NK-92 treated with Interleukin-12 subunit alpha and Interleukin-12 subunit beta, amount 100 ng/mL, for 24 hours (cell line): Measurements from ENCODE around the gene CAMK1.
"Not testable (repeated sequence)": the region's sequence is repeated elsewhere in the genome, so short reads cannot be mapped to it uniquely, and the experiment has no call there.

Experiments used
- DNase-seq: peaks from one replicate; lab custom pipeline; 2025; lab: John Stamatoyannopoulos, UW

Gene CAMK1

GRCh38 chr3:9776896-9777693 lies 7.3 kb upstream of the CAMK1 start:
- DNase-seq: no peak

GRCh38 chr3:9771007-9771406 lies 1.3 kb upstream of the CAMK1 start:
- DNase-seq: not testable (repeated sequence)

DNA sequence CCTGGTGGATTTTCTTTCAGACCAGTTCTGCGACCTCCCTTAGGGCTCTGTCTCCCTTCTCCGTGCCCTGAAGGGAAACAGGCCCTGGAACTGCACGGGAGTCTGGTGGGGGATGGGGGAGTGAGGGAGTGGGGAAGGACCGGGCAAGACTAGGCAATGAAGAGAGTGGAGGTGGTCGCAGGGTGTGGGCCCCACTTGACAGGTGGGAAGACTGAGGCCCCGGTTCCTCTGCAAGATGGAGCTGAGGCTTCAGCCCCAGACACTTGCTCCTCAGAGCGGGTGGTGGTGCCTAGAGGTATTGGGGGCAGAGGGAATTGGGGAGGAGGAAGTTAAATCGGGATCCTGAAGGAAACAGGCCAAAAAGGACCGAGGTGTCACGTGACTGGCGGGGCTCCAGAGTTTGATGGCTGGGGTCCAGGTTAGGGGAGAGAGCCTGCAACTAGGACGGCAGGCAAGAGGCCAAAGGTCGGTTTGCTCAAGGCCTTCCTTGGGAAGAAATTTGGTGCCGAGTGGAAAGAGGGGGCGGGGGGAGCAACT lies 597 bp upstream of the CAMK1 start:
- no peak for DNase-seq

DNA sequence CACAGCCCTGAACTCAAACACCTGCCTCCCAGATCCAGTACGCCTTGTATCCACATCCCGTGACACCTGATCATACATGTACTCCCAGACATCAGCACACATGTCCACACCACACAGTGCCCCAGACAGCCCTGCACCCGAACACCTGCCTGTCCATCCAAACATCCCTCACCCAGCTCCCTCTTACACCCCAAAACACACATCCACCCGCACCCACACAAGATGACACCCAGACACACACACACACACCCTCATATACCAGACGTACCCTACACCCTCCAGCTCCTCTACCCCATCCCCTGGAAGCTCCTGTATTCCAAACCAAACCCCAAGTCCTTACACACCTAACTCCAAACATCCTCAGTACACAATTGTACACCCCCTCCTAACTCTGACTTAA lies 735 bp downstream of the CAMK1 start:
- DNase-seq: no peak

GRCh38 chr3:9768141-9768775 lies 1.5 kb downstream of the CAMK1 start:
- DNase-seq: no peak

DNA sequence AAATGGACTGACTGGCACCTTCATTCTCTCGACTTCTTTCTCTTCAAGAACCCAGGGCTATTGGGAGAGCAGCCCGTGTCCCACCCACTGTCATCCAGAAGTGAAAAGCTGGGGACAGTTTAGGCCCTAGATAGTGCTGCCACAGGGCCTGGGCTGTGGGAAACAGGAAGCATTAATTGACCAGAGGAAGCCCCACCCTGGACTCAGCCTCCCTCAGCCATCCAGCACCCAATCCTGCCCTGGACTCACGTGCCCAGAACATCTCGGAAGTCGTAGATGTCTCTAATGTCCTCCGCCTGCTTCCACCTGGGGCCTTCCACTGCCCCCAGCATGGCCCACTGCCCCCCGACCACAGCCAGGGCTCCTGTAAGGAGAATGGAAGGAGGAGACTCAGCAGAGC lies 2.3 kb downstream of the CAMK1 start:
- no peak for DNase-seq

GRCh38 chr3:9765865-9766264 lies 3.9 kb downstream of the CAMK1 start:
- no peak for DNase-seq

DNA sequence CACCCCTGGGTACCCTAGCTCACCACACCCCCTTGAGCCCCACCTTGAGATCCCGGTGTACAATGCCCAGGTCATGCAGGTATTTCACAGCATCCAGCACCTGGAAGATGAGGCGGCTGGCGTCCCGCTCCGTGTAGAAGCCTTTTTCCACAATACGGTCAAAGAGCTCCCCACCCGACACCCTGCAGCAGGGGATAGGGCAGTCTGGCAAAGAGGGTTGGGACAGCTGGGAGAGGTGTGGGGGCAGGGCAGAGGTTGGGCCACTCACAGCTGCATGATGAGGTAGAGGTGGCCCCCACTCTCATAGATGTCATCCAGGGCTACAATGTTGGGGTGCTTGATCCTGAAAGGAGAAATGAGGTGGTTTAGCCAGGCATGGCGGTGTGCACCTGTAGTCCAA lies 6.9 kb downstream of the CAMK1 start:
- DNase-seq: no peak

DNA sequence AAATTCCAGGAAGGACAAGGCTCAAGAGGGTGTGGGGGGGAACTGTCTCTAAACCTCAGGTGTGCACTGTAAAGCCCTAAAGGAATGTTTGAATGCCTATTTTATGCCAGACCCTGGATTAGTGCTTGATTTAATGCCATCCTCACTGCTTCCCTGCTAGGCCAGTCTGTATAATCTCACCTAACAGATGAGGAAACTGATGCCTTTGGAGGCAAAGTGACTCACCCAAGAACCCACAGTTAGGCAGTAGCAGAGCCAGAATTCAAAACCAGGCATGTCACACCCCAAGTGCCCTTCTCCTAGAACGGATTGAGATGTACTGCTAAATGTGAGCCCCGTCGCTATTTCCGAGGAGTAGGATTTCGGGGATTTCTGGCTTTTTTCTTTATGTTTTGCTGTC lies 7.8 kb downstream of the CAMK1 start:
- DNase-seq: no peak

- DNase-seq: no peak
These were observed 8.8 kb downstream of the CAMK1 start for GRCh38 chr3:9760779-9761505.

DNA sequence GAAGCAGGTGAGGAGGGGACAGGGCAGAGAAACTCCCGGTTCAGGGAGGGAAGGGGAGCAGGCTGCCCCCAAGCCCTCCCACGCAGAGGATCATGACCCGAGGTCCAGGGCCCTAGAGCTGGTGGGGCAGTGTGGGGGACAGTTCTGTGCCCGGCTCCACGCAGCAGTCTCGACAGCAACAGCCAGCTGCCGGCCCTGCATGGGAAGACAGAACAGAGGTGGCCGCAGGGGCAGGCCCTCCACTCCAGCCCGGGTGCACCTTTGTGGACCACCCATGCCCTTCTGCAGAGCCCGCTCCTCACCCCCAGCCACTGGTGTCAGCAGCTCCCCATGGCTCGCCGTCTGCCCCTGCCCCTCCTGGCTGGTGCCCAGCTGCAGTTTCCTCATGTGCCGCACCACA lies 12.3 kb downstream of the CAMK1 start:
- no peak for DNase-seq

DNA sequence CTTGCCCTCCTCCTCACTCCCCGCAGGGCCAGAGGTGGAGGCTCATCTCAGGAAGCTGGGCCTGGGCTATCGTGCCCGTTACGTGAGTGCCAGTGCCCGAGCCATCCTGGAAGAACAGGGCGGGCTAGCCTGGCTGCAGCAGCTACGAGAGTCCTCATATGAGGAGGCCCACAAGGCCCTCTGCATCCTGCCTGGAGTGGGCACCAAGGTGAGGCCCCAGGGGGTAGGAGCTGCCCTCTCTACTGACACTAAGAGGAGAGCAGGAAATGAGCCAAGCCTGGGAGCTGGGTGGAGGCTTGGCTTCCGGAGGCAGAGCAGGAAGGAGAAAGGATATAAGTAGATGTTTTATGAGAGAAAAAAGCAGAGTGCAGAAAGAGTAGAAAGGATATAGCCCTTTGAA lies 15.1 kb downstream of the CAMK1 start:
- no peak for DNase-seq

DNA sequence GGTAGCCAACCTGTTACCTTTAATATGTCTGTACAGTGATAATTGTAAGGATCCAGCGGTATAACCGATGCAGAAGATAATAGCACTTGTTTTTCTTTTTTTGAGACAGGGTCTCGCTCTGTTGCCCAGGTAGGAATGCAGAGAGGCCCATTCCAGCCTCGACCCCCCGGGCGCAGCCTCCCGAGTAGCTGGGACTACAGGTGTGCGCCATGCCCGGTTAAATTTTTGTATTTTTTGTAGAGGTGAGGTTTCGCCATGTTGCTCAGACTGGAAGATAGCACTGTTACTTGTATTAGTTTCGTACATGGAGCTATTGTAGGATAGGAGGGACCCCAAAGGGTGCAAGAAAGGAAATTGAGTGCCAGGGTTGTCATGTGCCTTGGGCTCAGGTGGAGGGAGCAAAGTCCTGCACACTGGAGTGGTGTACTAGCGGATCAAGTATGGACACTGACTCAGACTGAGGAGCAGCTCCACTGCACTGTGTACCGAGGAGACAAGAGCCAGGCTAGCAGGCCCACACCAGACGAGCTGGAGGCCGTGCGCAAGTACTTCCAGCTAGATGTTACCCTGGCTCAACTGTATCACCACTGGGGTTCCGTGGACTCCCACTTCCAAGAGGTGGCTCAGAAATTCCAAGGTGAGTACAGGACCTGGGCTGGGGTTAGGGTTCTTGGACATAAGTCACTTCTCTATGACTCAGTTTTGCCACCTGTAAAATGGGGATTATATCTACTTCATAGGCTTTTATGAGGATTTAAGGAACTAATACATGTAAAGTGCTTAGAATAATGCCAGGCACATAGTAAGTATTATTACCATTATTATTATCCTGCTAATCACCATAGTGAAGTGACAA lies 19.0 kb downstream of the CAMK1 start:
- DNase-seq: no peak

DNA sequence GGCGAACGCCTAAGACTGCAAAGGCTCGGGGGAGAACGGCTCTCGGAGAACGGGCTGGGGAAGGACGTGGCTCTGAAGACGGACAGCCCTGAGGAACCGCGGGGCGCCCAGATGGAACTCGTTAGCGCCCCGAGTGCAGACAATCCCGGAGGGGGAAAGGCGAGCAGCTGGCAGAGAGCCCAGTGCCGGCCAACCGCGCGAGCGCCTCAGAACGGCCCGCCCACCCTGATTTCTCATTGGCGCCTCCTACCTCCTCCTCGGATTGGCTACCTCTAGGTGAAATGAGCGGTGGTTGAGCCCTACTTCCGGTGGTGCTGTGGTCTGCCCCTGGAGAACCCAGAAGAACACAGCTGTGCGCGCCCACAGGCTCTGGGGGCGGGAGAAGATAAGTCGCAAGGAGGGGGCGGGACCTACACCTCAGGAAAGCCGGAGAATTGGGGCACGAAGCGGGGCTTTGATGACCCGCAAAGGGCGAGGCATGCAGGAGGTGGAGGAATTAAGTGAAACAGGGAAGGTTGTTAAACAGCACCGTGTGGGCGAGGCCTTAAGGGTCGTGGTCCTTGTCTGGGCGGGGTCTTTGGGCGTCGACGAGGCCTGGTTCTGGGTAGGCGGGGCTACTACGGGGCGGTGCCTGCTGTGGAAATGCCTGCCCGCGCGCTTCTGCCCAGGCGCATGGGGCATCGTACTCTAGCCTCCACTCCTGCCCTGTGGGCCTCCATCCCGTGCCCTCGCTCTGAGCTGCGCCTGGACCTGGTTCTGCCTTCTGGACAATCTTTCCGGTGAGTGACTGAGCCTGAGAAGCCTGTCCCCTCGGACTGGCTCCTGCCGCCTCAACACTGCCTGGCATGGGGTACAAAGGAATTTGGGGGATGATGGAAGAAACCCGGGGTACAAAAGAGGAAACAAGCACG lies 19.8 kb downstream of the CAMK1 start, which contains the start of gene OGG1:
Gene OGG1 (plus strand): TSS at position 308 of the 911 bp plus-strand sequence. CDS start 335 bp downstream, at position 643.
- DNase-seq: peak; percentile 93

DNA sequence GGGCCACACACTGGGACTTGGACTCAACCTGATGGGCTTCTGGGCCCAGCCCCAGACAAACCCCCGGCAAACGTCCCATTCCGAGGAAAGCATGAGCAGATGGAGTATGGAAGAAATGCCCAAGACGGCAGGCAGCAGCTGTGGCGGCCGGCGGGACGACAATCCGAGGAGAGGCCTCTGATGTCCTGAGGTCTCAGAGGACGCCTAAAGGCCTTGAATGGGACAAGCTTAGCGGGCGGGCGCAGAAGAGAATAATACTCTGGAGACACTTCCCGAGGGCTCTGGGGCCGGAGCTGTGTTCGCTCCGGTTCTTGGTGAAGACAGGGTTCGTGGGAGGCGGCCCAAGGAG lies 20.5 kb downstream of the CAMK1 start:
- DNase-seq: no peak

- DNase-seq: no peak
These were observed 21.7 kb downstream of the CAMK1 start for GRCh38 chr3:9748031-9748430.

- DNase-seq: no peak
These were observed 22.5 kb downstream of the CAMK1 start for GRCh38 chr3:9747267-9747666.

- peak; percentile 48 for DNase-seq
These were observed 23.4 kb downstream of the CAMK1 start for GRCh38 chr3:9746330-9746729.

DNA sequence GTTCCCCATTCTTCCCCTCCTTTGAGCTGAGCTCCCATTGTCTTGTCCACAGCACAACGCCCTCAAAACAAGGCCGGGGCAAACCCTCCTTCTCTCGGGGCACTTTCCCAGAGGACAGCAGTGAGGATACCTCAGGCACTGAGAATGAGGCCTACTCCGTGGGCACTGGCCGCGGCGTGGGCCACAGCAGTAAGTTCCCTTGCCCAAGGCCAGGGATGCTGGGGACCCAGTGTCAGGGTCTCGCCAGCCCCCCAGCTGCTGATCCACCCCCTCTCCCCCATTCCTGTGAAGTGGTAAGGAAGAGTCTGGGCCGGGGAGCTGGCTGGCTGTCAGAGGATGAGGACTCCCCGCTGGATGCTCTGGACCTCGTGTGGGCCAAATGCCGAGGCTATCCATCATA lies 24.2 kb downstream of the CAMK1 start:
- DNase-seq: no peak

GRCh38 chr3:9744162-9744561 lies 25.6 kb downstream of the CAMK1 start:
- DNase-seq: no peak

- DNase-seq: no peak
These were observed 26.2 kb downstream of the CAMK1 start for GRCh38 chr3:9743548-9743947.
